ENCODE measurements around the gene MCTP1.

GRCh38 chr5:94993491-94993890 lies 291.4 kb downstream of the MCTP1 start:
- no peak for TF ChIP-seq RAD21 (CRISPR knock-in tag; conservative IDR thresholded peaks at IDR 0.05 in 1 of 2, IDR thresholded peaks at IDR 0.05 in 1 of 2)
- TF ChIP-seq CTCF (IDR thresholded peaks at IDR 0.05 in 2 of 3, conservative IDR thresholded peaks at IDR 0.05 in 1 of 3; ENCODE audit: insufficient read depth in 2 of 3, low read depth in 1 of 3, low read length in 3 of 3), result no peak
- no peak for TF ChIP-seq ZBTB9 (CRISPR knock-in tag; IDR thresholded peaks at IDR 0.05)
- no peak for TF ChIP-seq AFF4 (CRISPR knock-in tag; IDR thresholded peaks at IDR 0.05)
